Astrocyte (in vitro differentiated cells and primary cell): ENCODE data around the gene MEIS3. TPM values are rescaled to one million over a fixed set of nuclear protein-coding genes. Genes with fewer than 3 reads are reported as not detected.

ENCODE experiments used
- DNase-seq: peaks from one replicate; pipeline ENCODE4 v3.0.0-alpha.2; 2010; ENCODE audit warnings: low read depth
- FAIRE-seq: peaks from 2 replicates; lab custom pipeline; 2011; peaks lifted over from hg19 to GRCh38; lab: Jason Lieb, UNC
- H2AFZ ChIP-seq: 2 replicates; pipeline ENCODE4 v1.6.0; 2012; ENCODE audit warnings: low read depth, low read length, inconsistent platforms
- H3K27ac ChIP-seq: 2 replicates; pipeline ENCODE4 v1.5.1; 2011; ENCODE audit warnings: low read depth, low read length, inconsistent platforms
- H3K27me3 ChIP-seq: 2 replicates; pipeline ENCODE4 v1.6.0; 2011; ENCODE audit warnings: low read length, inconsistent platforms; ENCODE audit not compliant: insufficient read depth
- H3K36me3 ChIP-seq: 2 replicates; pipeline ENCODE4 v1.5.1; 2011; ENCODE audit warnings: low read length, inconsistent platforms; ENCODE audit not compliant: insufficient read depth
- H3K4me1 ChIP-seq: 2 replicates; pipeline ENCODE4 v1.5.1; 2011; ENCODE audit warnings: low read length, inconsistent platforms; ENCODE audit not compliant: insufficient read depth
- H3K4me2 ChIP-seq: 2 replicates; pipeline ENCODE4 v1.6.0; 2012; ENCODE audit warnings: low read length, inconsistent platforms
- H3K4me3 ChIP-seq: 2 replicates; pipeline ENCODE4 v1.5.1; 2011; ENCODE audit warnings: low read depth, mild to moderate bottlenecking, low read length, inconsistent platforms; ENCODE audit not compliant: insufficient read depth
- H3K79me2 ChIP-seq: 2 replicates; pipeline ENCODE4 v1.6.0; 2012; ENCODE audit warnings: mild to moderate bottlenecking, low read length, inconsistent platforms; ENCODE audit not compliant: insufficient read depth
- H3K9ac ChIP-seq: 2 replicates; pipeline ENCODE4 v1.6.0; 2012; ENCODE audit warnings: mild to moderate bottlenecking, low read length, inconsistent platforms
- H3K9me3 ChIP-seq: 2 replicates; pipeline ENCODE4 v1.5.1; 2012; ENCODE audit warnings: low read depth, mild to moderate bottlenecking, low read length, inconsistent platforms; ENCODE audit not compliant: insufficient read depth
- H4K20me1 ChIP-seq: 2 replicates; pipeline ENCODE4 v1.6.0; 2012; ENCODE audit warnings: low read length, inconsistent platforms; ENCODE audit not compliant: insufficient read depth
- H3K27ac Mint-ChIP-seq: one replicate; pipeline ENCODE4 v1.8.0; 2021; ENCODE audit warnings: mild to moderate bottlenecking, mixed read lengths; ENCODE audit not compliant: unreplicated experiment
- H3K27me3 Mint-ChIP-seq: one replicate; pipeline ENCODE4 v1.8.0; 2021; ENCODE audit warnings: low read depth, mixed read lengths; ENCODE audit not compliant: unreplicated experiment
- H3K36me3 Mint-ChIP-seq: one replicate; pipeline ENCODE4 v1.8.0; 2021; ENCODE audit warnings: low read depth, mixed read lengths; ENCODE audit not compliant: unreplicated experiment
- H3K4me1 Mint-ChIP-seq: one replicate; pipeline ENCODE4 v1.8.0; 2021; ENCODE audit warnings: low read depth, mixed read lengths; ENCODE audit not compliant: unreplicated experiment
- H3K4me3 Mint-ChIP-seq: one replicate; pipeline ENCODE4 v1.8.0; 2021; ENCODE audit warnings: mild to moderate bottlenecking, moderate library complexity, mixed read lengths; ENCODE audit not compliant: unreplicated experiment
- H3K9me3 Mint-ChIP-seq: one replicate; pipeline ENCODE4 v1.8.0; 2021; ENCODE audit warnings: mild to moderate bottlenecking, mixed read lengths; ENCODE audit not compliant: unreplicated experiment
- CTCF ChIP-seq: IDR thresholded peaks from 2 replicates; pipeline ENCODE4 v1.5.1; 2011; ENCODE audit warnings: low read depth, mild to moderate bottlenecking, inconsistent platforms, low read length, moderate library complexity; ENCODE audit not compliant: insufficient read depth
- EZH2 ChIP-seq: IDR thresholded peaks from 2 replicates; pipeline ENCODE4 v1.6.1; 2012; ENCODE audit warnings: mild to moderate bottlenecking, low read length, inconsistent platforms; ENCODE audit not compliant: insufficient read depth
- total RNA-seq: library from RNA; stranded (reverse); gene quantifications from 2 replicates; pipeline ENCODE4 v1.2.1, GENCODE V29; 2021

Gene MEIS3
- total RNA-seq, 1 donor from 2014 or later: 71.1 TPM

- H3K27me3 Mint-ChIP-seq: peaks cover 13% of the 10 kb centered on the region
These were observed 10.9 kb upstream of the MEIS3 start for GRCh38 chr19:47430041-47430802.

GRCh38 chr19:47429140-47429793 lies 9.9 kb upstream of the MEIS3 start:
- H3K36me3 Mint-ChIP-seq: no peaks in the 10 kb centered on the region
- FAIRE-seq (no peak), DNase-seq (no peak)
- Histone ChIP-seq H3K9ac (no peak overlapping the region), H3K4me2 (peak overlapping the region; percentile 84), H3K79me2 (no peaks in the 10 kb centered on the region), H3K4me1 (peaks cover 16% of the 10 kb centered on the region), H4K20me1 (peaks cover 6% of the 10 kb centered on the region), H3K9me3 (no peaks in the 10 kb centered on the region), H3K36me3 (no peaks in the 10 kb centered on the region), H2AFZ (peak overlapping the region; percentile 10), H3K27me3 (peaks cover 5% of the 10 kb centered on the region), H3K4me3 (no peak overlapping the region), H3K27ac (no peak overlapping the region)
- H3K27ac Mint-ChIP-seq: no peak overlapping the region
- H3K27me3 Mint-ChIP-seq: peaks cover 9% of the 10 kb centered on the region
- peaks cover 4% of the 10 kb centered on the region for H3K9me3 Mint-ChIP-seq
- H3K4me3 Mint-ChIP-seq: no peak overlapping the region
- H3K4me1 Mint-ChIP-seq: peaks cover 2% of the 10 kb centered on the region
- TF ChIP-seq CTCF (no peak), EZH2 (no peak)

More at GRCh38 chr19:47430041-47430802, 10.9 kb upstream of the MEIS3 start:
- FAIRE-seq (no peak), DNase-seq (peak; percentile 32)
- H3K4me1 ChIP-seq: peaks cover 16% of the 10 kb centered on the region
- Mint-ChIP-seq H3K36me3 (no peaks in the 10 kb centered on the region), H3K4me3 (no peak overlapping the region), H3K4me1 (peaks cover 2% of the 10 kb centered on the region), H3K27ac (peak overlapping the region; percentile 66), H3K9me3 (peaks cover 4% of the 10 kb centered on the region)
- no peaks in the 10 kb centered on the region for H3K79me2 ChIP-seq
- H3K4me2 ChIP-seq: peak overlapping the region; percentile 84
- no peaks in the 10 kb centered on the region for H3K9me3 ChIP-seq
- peak overlapping the region; percentile 92 for H2AFZ ChIP-seq
- peak overlapping the region; percentile 39 for H3K4me3 ChIP-seq
- no peak overlapping the region for H3K27ac ChIP-seq
- H3K27me3 ChIP-seq: peaks cover 8% of the 10 kb centered on the region
- TF ChIP-seq EZH2: no peak
- no peak for TF ChIP-seq CTCF
- peaks cover 6% of the 10 kb centered on the region for H4K20me1 ChIP-seq
- peak overlapping the region; percentile 45 for H3K9ac ChIP-seq
- no peaks in the 10 kb centered on the region for H3K36me3 ChIP-seq
